ENCODE results near the gene SPATA3. TPM values are rescaled to one million over a fixed set of nuclear protein-coding genes. Genes with fewer than 3 reads are reported as not detected.
A peak's percentile ranks its signal among the peaks of the same experiment; 100 is the strongest.

The SPATA3 gene
- total RNA-seq, 4 donors from 2014 or later, result not detected

DNA sequence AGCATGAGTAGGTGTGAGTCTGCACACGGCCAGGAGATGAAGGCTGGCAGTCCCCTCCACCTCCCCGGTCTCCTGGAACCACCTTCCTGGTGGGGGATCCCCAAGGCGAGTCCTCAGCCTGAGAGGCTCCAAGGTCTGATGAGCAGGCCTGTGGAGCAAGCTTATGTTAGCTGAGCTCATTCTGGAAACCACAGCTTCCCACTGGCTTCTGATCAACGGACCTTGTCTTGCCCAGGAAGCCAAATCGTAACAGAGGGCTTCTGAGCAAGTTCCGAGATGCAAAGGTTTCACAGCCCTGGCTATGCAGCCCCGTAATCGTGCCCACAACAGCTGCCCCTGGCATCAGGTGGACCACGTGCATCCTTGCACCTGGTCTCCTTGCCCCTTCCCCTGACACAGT is 42.1 kb upstream of the SPATA3 start:
- Histone ChIP-seq H3K27me3 (peaks cover 15 to 27% (median 20%) of the 10 kb centered on the region in 3 donors), H3K4me1 (peaks cover 4 to 10% of the 10 kb centered on the region in 2 donors), H3K4me3 (no peak overlapping the region), H3K27ac (no peak overlapping the region), H3K9me3 (no peaks in the 10 kb centered on the region), H3K36me3 (no peaks in the 10 kb centered on the region)
- intact Hi-C loops (cut with DNase I; ENCODE audit: low total_unique reads) (no loop called here), in situ Hi-C loops (cut with MboI; ENCODE audit: low sequenced_read_pairs in 4 of 4) (no loop called here)
- TF ChIP-seq, protein P1, sequence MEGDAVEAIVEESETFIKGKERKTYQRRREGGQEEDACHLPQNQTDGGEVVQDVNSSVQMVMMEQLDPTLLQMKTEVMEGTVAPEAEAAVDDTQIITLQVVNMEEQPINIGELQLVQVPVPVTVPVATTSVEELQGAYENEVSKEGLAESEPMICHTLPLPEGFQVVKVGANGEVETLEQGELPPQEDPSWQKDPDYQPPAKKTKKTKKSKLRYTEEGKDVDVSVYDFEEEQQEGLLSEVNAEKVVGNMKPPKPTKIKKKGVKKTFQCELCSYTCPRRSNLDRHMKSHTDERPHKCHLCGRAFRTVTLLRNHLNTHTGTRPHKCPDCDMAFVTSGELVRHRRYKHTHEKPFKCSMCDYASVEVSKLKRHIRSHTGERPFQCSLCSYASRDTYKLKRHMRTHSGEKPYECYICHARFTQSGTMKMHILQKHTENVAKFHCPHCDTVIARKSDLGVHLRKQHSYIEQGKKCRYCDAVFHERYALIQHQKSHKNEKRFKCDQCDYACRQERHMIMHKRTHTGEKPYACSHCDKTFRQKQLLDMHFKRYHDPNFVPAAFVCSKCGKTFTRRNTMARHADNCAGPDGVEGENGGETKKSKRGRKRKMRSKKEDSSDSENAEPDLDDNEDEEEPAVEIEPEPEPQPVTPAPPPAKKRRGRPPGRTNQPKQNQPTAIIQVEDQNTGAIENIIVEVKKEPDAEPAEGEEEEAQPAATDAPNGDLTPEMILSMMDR (IDR thresholded peaks at IDR 0.05 in 4 of 5, conservative IDR thresholded peaks at IDR 0.05 in 1 of 5), result no peak
- no peak for TF ChIP-seq POLR2A (IDR thresholded peaks at IDR 0.05)
- DNase-seq (no peak), ATAC-seq (no peak)

DNA sequence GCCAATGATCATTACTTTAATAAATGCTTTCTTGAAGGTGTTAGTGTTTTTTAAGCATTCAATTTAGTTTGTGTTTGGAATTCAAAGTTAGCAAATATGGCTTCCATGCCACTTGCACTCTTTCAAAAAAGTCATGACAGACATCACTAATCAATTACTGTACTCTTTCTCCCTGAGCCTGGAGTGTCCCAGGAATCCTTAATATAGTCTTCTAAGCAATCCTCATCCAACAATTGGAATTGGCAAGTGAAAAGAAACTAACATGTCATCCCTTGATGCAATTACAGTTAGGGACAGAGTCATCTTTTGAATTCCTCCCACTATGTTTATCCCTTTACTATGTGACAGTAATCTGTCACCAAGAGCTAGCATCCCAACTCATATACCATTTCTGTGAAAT is 41.2 kb upstream of the SPATA3 start:
- no peak for TF ChIP-seq POLR2A (IDR thresholded peaks at IDR 0.05)
- TF ChIP-seq, protein P1 (IDR thresholded peaks at IDR 0.05 in 4 of 5, conservative IDR thresholded peaks at IDR 0.05 in 1 of 5), result no peak
- Histone ChIP-seq H3K4me3 (no peak overlapping the region), H3K27ac (no peak overlapping the region), H3K27me3 (peaks cover 15 to 33% (median 23%) of the 10 kb centered on the region in 3 donors), H3K36me3 (no peaks in the 10 kb centered on the region), H3K4me1 (peaks cover 4 to 10% of the 10 kb centered on the region in 2 donors), H3K9me3 (no peaks in the 10 kb centered on the region)
- ATAC-seq (no peak), DNase-seq (no peak)
- intact Hi-C loops (cut with DNase I; ENCODE audit: low total_unique reads) (no loop called here), in situ Hi-C loops (cut with MboI; ENCODE audit: low sequenced_read_pairs in 4 of 4) (no loop called here)

DNA sequence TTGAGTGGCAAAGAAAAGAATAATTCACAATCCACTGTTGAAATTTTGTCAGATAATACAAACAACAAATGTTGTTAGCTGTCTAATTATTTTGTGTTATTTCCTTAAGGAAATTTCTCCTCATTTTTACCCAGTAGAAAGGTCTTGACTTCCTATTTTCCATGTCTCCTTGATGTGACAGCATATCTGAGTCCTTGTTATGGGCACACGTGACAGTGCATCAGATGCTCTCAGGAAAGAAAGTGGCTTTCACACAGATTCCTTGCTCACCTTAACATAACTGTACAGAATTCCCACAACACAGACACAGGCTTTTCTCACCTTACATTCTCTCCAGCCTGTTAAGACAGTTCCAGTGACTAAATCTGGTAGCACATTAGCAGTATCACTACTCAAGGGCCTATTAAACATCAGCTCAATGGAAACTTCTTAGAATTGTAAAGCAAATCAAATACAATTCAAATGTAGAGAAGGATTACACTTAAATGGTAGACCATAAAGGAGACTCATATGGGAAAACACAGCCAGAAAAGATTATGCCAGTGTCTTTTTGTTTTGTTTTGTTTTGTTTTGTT is 40.7 kb upstream of the SPATA3 start:
- DNase-seq, result no peak
- intact Hi-C loops (cut with DNase I; ENCODE audit: low total_unique reads), result no loop called here
- ATAC-seq, result no peak
- no peaks in the 10 kb centered on the region for H3K9me3 ChIP-seq
- in situ Hi-C loops (cut with MboI; ENCODE audit: low sequenced_read_pairs in 4 of 4), result no loop called here
- TF ChIP-seq, protein P1 (IDR thresholded peaks at IDR 0.05 in 4 of 5, conservative IDR thresholded peaks at IDR 0.05 in 1 of 5), result no peak
- TF ChIP-seq POLR2A (IDR thresholded peaks at IDR 0.05), result no peak
- H3K27ac ChIP-seq, result no peak overlapping the region
- peaks cover 15 to 33% (median 23%) of the 10 kb centered on the region in 3 donors for H3K27me3 ChIP-seq
- H3K4me3 ChIP-seq, result no peak overlapping the region
- peaks cover 4 to 10% of the 10 kb centered on the region in 2 donors for H3K4me1 ChIP-seq
- H3K36me3 ChIP-seq, result no peaks in the 10 kb centered on the region

DNA sequence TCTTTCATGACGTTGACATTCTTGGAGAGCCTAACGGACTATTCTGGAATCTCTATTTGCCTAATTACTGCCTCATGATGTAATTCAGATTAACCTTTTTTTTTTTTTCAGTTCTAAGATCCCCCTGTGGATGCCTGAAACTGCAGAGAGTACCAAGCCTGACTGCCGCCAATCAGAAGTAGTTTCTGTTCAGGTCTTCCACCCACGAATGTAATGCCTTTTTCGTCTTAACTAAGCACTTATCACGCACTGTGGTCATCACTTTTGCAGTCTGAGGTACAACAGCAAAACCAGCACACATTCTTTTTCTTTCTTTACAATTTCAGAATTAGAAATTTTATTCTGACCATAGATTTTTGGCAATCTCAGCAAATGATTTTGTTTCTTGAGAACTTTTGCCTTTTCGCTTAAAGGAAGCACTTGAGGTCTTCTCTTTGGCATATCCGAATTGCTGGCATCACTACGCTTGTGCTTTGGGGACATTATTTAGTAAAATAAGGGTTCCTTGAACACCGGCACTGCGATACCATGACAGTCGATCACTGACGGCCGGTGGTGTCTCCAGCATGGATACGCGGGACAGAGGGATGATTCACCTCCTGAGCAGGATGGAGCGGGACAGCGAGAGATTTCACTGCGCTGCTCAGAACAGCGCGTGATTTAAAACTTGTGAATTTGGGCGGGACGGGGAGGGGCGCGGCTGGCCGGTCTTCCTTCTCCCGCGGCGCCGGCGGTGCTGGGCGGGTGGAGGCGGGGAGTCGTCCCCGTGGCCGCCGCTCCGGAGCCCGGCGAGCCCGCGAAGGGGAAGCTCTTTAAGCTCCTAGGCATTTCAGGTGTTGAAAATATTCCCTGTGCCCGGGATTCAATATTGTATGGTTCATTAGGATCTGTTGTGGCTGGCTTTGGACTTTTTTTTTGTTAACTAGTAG is 38.8 kb upstream of the SPATA3 start:
- Histone ChIP-seq H3K4me3 (peak overlapping the region in 3 of 4 donors; percentile 26 to 57 (median 35)), H3K36me3 (no peaks in the 10 kb centered on the region), H3K4me1 (peaks cover 4 to 10% of the 10 kb centered on the region in 2 donors), H3K27me3 (peaks cover 15 to 33% (median 26%) of the 10 kb centered on the region in 3 donors), H3K27ac (no peak overlapping the region), H3K9me3 (no peaks in the 10 kb centered on the region)
- DNase-seq (no peak), ATAC-seq (peak; percentile 26 to 49)
- intact Hi-C loops (cut with DNase I; ENCODE audit: low total_unique reads), result no loop called here
- no peak for TF ChIP-seq POLR2A (IDR thresholded peaks at IDR 0.05)
- TF ChIP-seq, protein P1 (IDR thresholded peaks at IDR 0.05 in 4 of 5, conservative IDR thresholded peaks at IDR 0.05 in 1 of 5), result no peak
- in situ Hi-C loops (cut with MboI; ENCODE audit: low sequenced_read_pairs in 4 of 4), result no loop called here

Measured in gastrocnemius medialis (tissue), 4 donors.